GM12878 (cell line): ENCODE data around the gene SLC7A1. TPM values are rescaled to one million over a fixed set of nuclear protein-coding genes. Genes with fewer than 3 reads are reported as not detected.

Experiments used
- ATAC-seq: fragments of 200-7000 bp; cut with Tn5 transposase; 3 replicates; pipeline ENCODE4 v1.9.1; 2020; ENCODE audit warnings: mild to moderate bottlenecking, moderate library complexity
- BruUV-seq: library from RNA; stranded (reverse); fragments of 400-500 nt; replicated peaks from 2 replicates; lab custom pipeline; 2021; lab: Mats Ljungman, UMichigan
- CTCF ChIA-PET: fragments of 300-600 bp; sonication (Branson Sonifier 250); formaldehyde crosslinking; extraction: SDS; loops from one replicate; lab custom pipeline; 2021; ENCODE audit warnings: inconsistent platforms; lab: Yijun Ruan, JAX
- POLR2A ChIA-PET: fragments of 350-600 bp; formaldehyde crosslinking; extraction: SDS; loops from one replicate; lab custom pipeline; 2021; ENCODE audit warnings: inconsistent platforms; lab: Charles Lee
- RAD21 ChIA-PET: fragments of 300-600 bp; sonication (Branson Sonifier 250); formaldehyde crosslinking; loops from one replicate; lab custom pipeline; 2023; ENCODE audit warnings: antibody characterized with exemption; ENCODE audit not compliant: unreplicated experiment; lab: Charles Lee
- SMC1A ChIA-PET: fragments of 300-600 bp; sonication (Branson Sonifier 250); formaldehyde crosslinking; loops from one replicate; lab custom pipeline; 2023; ENCODE audit not compliant: unreplicated experiment, uncharacterized antibody; lab: Charles Lee
- DNase-seq: peaks from one replicate; pipeline ENCODE4 v3.0.0-alpha.2; 2011; ENCODE audit warnings: low read depth, low spot score
- FAIRE-seq: peaks from 3 replicates; lab custom pipeline; 2011; peaks lifted over from hg19 to GRCh38; lab: Jason Lieb, UNC
- H2AFZ ChIP-seq: 2 replicates; pipeline ENCODE4 v1.6.0; 2011; ENCODE audit warnings: low read depth, low read length, control low read depth; ENCODE audit not compliant: control insufficient read depth
- H3K27ac ChIP-seq: 2 replicates; pipeline ENCODE4 v1.5.1; 2011; ENCODE audit warnings: control low read depth; ENCODE audit not compliant: control insufficient read depth, insufficient read depth
- H3K27me3 ChIP-seq, 2 experiments: replicated peaks in 1 of 2; 2 replicates each; pipeline versions ENCODE4 v1.6.0 to v1.6.1; 2011; ENCODE audit warnings: low read length in 1 of 2; ENCODE audit not compliant: control insufficient read depth in 2 of 2, insufficient read depth in 2 of 2
- H3K36me3 ChIP-seq, 2 experiments: 2 replicates each; pipeline ENCODE4 v1.5.1; 2011; ENCODE audit warnings: low read length in 1 of 2; ENCODE audit not compliant: control insufficient read depth in 2 of 2, insufficient read depth in 2 of 2
- H3K4me1 ChIP-seq: 2 replicates; pipeline ENCODE4 v1.6.1; 2011; ENCODE audit warnings: mild to moderate bottlenecking, low read length, moderate library complexity, mixed read lengths; ENCODE audit not compliant: control insufficient read depth, insufficient read depth
- H3K4me2 ChIP-seq: 2 replicates; pipeline ENCODE4 v1.6.0; 2011; ENCODE audit warnings: control low read depth; ENCODE audit not compliant: control insufficient read depth, insufficient read depth
- H3K4me3 ChIP-seq: fragments of 200-600 bp; sonication (generic); 2 replicates; pipeline ENCODE4 v1.5.1; 2016
- H3K79me2 ChIP-seq: 2 replicates; pipeline ENCODE4 v1.6.0; 2011; ENCODE audit warnings: low read length; ENCODE audit not compliant: control insufficient read depth, insufficient read depth
- H3K9ac ChIP-seq: 2 replicates; pipeline ENCODE4 v1.8.0; 2011; ENCODE audit warnings: low read length, control low read depth, mixed read lengths; ENCODE audit not compliant: control insufficient read depth, insufficient read depth
- H3K9me3 ChIP-seq: replicated peaks from 3 replicates; pipeline ENCODE4 v1.5.1; 2011; ENCODE audit warnings: mild to moderate bottlenecking, low read length; ENCODE audit not compliant: control insufficient read depth, insufficient read depth
- H4K20me1 ChIP-seq: 2 replicates; pipeline ENCODE4 v1.6.0; 2011; ENCODE audit not compliant: control insufficient read depth, insufficient read depth
- BRCA1 ChIP-seq: IDR thresholded peaks from 2 replicates; pipeline ENCODE4 v1.6.1; 2011; ENCODE audit warnings: low read depth, low read length, improper control_type of control experiment
- CBX3 ChIP-seq: fragments of 200-600 bp; sonication (generic); IDR thresholded peaks from 2 replicates; pipeline ENCODE4 v1.6.1; 2016; ENCODE audit warnings: low read depth, borderline replicate concordance
- CREM ChIP-seq: IDR thresholded peaks from 2 replicates; pipeline ENCODE4 v1.6.1; 2014; ENCODE audit warnings: antibody characterized with exemption, low read depth
- IKZF1 ChIP-seq: fragments of 450-650 bp; conservative IDR thresholded peaks from 2 replicates; pipeline ENCODE4 v1.6.1; 2017; ENCODE audit warnings: antibody characterized with exemption, mild to moderate bottlenecking
- NRF1 ChIP-seq: conservative IDR thresholded peaks from 2 replicates; pipeline ENCODE4 v1.6.1; 2011; ENCODE audit warnings: mild to moderate bottlenecking, low read depth, low read length, improper control_type of control experiment
- RELA ChIP-seq: fragments of 450-650 bp; IDR thresholded peaks from 2 replicates; pipeline ENCODE4 v1.8.0; 2014; ENCODE audit warnings: borderline replicate concordance; ENCODE audit not compliant: partially characterized antibody
- SMARCA5 ChIP-seq: fragments of 450-650 bp; IDR thresholded peaks from 2 replicates; pipeline ENCODE4 v1.6.1; 2017; ENCODE audit warnings: mild to moderate bottlenecking
- ZZZ3 ChIP-seq: IDR thresholded peaks from 2 replicates; pipeline ENCODE4 v1.6.1; 2011; ENCODE audit warnings: low read depth; ENCODE audit not compliant: control insufficient read depth, insufficient read length
- WGBS: methylation state at CpG from one replicate; pipeline ENCODE4 v1.1.6; 2016; ENCODE audit warnings: low lambda C conversion rate; ENCODE audit not compliant: insufficient replicate concordance, insufficient coverage; ENCODE audit errors: missing lambda C conversion rate; 5-methylcytosine and 5-hydroxymethylcytosine counted together
- in situ Hi-C: fragments of 300-500 bp; cut with MboI; formaldehyde crosslinking; loops from 9 replicates; pipeline ENCODE4 v1.14.3; 2018; ENCODE audit warnings: mixed read lengths
- intact Hi-C: fragments of 100-400 bp; cut with micrococcal nuclease; formaldehyde crosslinking; loops from one replicate; pipeline ENCODE4 v1.14.2; 2022; ENCODE audit not compliant: unreplicated experiment
- polyA plus RNA-seq, 11 experiments: library from polyadenylated mRNA; depleted of rRNA in 4 of 11; unstranded in 6 of 11; stranded (reverse) in 5 of 11; fragments of >200 nt; fragmentation: Nextera tagmentation in 4 of 11; fragmentation: Illumina TruSeq in 1 of 11; extraction: Ambion mirVana in 4 of 11; extraction: Trizol in 1 of 11; gene quantifications; 1 replicate in 1 of 11; 2 replicates in 10 of 11; pipeline versions ENCODE4 v1.2.1 to v1.2.3, GENCODE V29; 2011 to 2016; ENCODE audit warnings: inconsistent platforms in 2 of 11, missing spikeins in 2 of 11, low read depth in 1 of 11
- total RNA-seq, 4 experiments: library from RNA; depleted of rRNA in 3 of 4; stranded (reverse); fragments of >200 nt in 3 of 4; fragmentation: Illumina TruSeq in 1 of 4; extraction: Trizol in 1 of 4; gene quantifications; 2 replicates each; pipeline versions ENCODE4 v1.2.1 to v1.2.3, GENCODE V29; 2013 to 2021
- TF ChIP-seq, protein P1 (sequence below): fragments of 450-650 bp; formaldehyde crosslinking; IDR thresholded peaks from 2 replicates; pipeline ENCODE4 v1.4.0; 2022; ENCODE audit warnings: mild to moderate bottlenecking, moderate library complexity
- TF ChIP-seq, protein P2 (sequence below): IDR thresholded peaks from 2 replicates; pipeline ENCODE4 v1.6.1; 2012; ENCODE audit warnings: mild to moderate bottlenecking, low read depth, low read length
- TF ChIP-seq, protein P3 (sequence below): fragments of 450-650 bp; IDR thresholded peaks from 2 replicates; pipeline ENCODE4 v1.6.1; 2018; ENCODE audit warnings: borderline replicate concordance, mild to moderate bottlenecking; ENCODE audit not compliant: partially characterized antibody

Gene SLC7A1
- total and polyA plus RNA-seq, 10 of the 15 experiments (the other 5 are each of a cell fraction or from before 2014, with no cell fraction given) = 6.4 to 91.7 (median 23.4) TPM

DNA sequence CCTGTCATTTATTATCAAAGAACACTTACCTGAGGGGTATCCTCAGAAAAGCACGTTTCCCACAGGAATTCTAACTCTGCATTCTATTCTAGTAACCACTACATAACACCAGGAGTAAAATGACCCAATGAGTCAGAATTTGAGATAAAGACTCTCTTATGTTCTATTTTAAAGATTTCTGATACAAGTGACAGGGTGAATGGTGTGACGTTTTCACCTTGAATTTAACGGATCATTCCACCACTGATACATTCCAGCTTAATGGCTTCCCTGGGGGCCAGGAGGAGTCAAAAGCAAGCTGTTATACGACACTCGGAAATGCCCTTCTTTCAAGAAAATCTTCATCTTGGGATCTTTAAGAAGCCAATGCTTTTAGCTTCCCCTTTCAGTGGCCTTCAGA, 55.2 kb downstream of the SLC7A1 start:
- SMC1A ChIA-PET = no interaction called here
- FAIRE-seq (no peak), ATAC-seq (no peak), DNase-seq (no peak)
- H3K79me2 ChIP-seq = peaks cover 18% of the 10 kb centered on the region
- RAD21 ChIA-PET = no interaction called here
- BruUV-seq = no TSS peak
- intact Hi-C loops (no loop called here), in situ Hi-C loops (no loop called here)
- CTCF ChIA-PET = no interaction called here
- WGBS = 82% methylated on average over 5 of the region's 5 CpGs
- H3K36me3 ChIP-seq = peaks cover 2 to 8% of the 10 kb centered on the region in 2 experiments; a peak in 3 of 4 replicates
- H4K20me1 ChIP-seq = 0 out of 2 replicates have a peak, but pooled peaks cover 6% of the 10 kb centered on the region
- POLR2A ChIA-PET = no interaction called here
- peaks cover 13% of the 10 kb centered on the region for H3K4me1 ChIP-seq
- no peak overlapping the region for H3K9ac ChIP-seq
- no peak overlapping the region for H3K27ac ChIP-seq
- no peaks in the 10 kb centered on the region for H3K9me3 ChIP-seq
- no peak for TF ChIP-seq BRCA1
- TF ChIP-seq, protein P1, sequence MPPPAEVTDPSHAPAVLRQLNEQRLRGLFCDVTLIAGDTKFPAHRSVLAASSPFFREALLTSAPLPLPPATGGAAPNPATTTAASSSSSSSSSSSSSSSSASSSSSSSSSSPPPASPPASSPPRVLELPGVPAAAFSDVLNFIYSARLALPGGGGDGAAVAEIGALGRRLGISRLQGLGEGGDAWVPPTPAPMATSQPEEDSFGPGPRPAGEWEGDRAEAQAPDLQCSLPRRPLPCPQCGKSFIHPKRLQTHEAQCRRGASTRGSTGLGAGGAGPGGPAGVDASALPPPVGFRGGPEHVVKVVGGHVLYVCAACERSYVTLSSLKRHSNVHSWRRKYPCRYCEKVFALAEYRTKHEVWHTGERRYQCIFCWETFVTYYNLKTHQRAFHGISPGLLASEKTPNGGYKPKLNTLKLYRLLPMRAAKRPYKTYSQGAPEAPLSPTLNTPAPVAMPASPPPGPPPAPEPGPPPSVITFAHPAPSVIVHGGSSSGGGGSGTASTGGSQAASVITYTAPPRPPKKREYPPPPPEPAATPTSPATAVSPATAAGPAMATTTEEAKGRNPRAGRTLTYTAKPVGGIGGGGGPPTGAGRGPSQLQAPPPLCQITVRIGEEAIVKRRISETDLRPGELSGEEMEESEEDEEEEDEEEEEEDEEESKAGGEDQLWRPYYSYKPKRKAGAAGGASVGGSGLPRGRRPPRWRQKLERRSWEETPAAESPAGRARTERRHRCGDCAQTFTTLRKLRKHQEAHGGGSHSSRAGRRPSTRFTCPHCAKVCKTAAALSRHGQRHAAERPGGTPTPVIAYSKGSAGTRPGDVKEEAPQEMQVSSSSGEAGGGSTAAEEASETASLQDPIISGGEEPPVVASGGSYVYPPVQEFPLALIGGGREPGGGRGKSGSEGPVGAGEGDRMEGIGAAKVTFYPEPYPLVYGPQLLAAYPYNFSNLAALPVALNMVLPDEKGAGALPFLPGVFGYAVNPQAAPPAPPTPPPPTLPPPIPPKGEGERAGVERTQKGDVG (CRISPR knock-in tag) = no peak
- TF ChIP-seq, protein P2, sequence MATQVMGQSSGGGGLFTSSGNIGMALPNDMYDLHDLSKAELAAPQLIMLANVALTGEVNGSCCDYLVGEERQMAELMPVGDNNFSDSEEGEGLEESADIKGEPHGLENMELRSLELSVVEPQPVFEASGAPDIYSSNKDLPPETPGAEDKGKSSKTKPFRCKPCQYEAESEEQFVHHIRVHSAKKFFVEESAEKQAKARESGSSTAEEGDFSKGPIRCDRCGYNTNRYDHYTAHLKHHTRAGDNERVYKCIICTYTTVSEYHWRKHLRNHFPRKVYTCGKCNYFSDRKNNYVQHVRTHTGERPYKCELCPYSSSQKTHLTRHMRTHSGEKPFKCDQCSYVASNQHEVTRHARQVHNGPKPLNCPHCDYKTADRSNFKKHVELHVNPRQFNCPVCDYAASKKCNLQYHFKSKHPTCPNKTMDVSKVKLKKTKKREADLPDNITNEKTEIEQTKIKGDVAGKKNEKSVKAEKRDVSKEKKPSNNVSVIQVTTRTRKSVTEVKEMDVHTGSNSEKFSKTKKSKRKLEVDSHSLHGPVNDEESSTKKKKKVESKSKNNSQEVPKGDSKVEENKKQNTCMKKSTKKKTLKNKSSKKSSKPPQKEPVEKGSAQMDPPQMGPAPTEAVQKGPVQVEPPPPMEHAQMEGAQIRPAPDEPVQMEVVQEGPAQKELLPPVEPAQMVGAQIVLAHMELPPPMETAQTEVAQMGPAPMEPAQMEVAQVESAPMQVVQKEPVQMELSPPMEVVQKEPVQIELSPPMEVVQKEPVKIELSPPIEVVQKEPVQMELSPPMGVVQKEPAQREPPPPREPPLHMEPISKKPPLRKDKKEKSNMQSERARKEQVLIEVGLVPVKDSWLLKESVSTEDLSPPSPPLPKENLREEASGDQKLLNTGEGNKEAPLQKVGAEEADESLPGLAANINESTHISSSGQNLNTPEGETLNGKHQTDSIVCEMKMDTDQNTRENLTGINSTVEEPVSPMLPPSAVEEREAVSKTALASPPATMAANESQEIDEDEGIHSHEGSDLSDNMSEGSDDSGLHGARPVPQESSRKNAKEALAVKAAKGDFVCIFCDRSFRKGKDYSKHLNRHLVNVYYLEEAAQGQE = no peak
- TF ChIP-seq NRF1 = no peak
- TF ChIP-seq, protein P3, sequence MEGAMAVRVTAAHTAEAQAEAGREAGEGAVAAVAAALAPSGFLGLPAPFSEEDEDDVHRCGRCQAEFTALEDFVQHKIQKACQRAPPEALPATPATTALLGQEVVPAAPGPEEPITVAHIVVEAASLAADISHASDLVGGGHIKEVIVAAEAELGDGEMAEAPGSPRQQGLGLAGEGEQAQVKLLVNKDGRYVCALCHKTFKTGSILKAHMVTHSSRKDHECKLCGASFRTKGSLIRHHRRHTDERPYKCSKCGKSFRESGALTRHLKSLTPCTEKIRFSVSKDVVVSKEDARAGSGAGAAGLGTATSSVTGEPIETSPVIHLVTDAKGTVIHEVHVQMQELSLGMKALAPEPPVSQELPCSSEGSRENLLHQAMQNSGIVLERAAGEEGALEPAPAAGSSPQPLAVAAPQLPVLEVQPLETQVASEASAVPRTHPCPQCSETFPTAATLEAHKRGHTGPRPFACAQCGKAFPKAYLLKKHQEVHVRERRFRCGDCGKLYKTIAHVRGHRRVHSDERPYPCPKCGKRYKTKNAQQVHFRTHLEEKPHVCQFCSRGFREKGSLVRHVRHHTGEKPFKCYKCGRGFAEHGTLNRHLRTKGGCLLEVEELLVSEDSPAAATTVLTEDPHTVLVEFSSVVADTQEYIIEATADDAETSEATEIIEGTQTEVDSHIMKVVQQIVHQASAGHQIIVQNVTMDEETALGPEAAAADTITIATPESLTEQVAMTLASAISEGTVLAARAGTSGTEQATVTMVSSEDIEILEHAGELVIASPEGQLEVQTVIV = no peak
- TF ChIP-seq CREM = no peak
- no peak for TF ChIP-seq SMARCA5
- no peak for TF ChIP-seq IKZF1
- TF ChIP-seq CBX3 = no peak
- no peak for TF ChIP-seq RELA
- no peak for TF ChIP-seq ZZZ3
- no peaks in the 10 kb centered on the region for H3K27me3 ChIP-seq
- H2AFZ ChIP-seq = no peak overlapping the region
- no peak overlapping the region for H3K4me2 ChIP-seq
- no peak overlapping the region for H3K4me3 ChIP-seq
